ENCODE data around the gene PTBP1.

- no peak for TF ChIP-seq REST (IDR thresholded peaks at IDR 0.05; ENCODE audit: borderline replicate concordance)
- TF ChIP-seq CTCF (IDR thresholded peaks at IDR 0.05; ENCODE audit: poor library complexity, severe bottlenecking) = no peak
- no peak for TF ChIP-seq EP300 (conservative IDR thresholded peaks at IDR 0.05; ENCODE audit: poor library complexity, severe bottlenecking)
- no peak for TF ChIP-seq EZH2 (IDR thresholded peaks at IDR 0.05; ENCODE audit: borderline replicate concordance, insufficient read depth, low read length, poor library complexity, severe bottlenecking)
- TF ChIP-seq SMC3 (conservative IDR thresholded peaks at IDR 0.05; ENCODE audit: poor library complexity) = no peak
- no peak for TF ChIP-seq MXI1 (conservative IDR thresholded peaks at IDR 0.05; ENCODE audit: poor library complexity, severe bottlenecking)
Measured at GRCh38 chr19:855566-856120, 58.4 kb downstream of the PTBP1 start.
